ENCODE data around the gene COL23A1.

DNA sequence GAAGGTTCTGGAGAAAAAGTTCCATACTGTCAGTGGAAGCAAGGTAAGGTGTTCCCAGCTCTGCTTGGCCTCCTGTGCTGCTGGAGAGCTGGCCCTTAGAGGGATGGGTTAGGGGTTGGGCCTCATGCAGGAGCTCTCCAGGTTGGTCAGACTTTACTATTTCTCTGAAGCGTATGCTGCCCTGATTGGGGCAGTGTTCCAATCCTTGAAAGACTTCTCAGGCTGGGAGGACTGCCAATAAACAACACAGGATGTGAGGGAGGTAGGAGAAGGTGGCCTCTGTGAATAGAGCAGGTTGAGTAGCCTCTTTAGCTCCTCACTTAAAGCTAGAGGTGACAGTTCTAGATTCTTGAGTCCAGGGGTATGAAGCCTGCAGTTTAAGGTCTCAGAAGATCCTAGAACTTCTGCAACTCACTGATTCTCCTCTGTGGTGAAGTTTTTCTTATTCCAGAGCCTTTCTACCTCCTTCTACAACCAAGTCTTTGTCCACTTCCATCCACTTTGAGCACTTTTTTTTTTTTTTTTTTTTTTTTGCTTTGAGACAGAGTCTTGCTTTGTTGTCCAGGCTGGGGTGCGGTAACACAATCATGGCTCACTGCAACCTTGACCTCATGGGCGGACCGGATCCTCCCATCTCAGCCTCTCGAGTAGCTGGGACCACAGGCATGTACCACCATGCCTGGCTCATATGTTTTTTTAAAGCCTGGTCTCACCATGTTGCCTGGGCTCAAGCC, 382.8 kb downstream of the COL23A1 start:
- TF ChIP-seq, protein P1, sequence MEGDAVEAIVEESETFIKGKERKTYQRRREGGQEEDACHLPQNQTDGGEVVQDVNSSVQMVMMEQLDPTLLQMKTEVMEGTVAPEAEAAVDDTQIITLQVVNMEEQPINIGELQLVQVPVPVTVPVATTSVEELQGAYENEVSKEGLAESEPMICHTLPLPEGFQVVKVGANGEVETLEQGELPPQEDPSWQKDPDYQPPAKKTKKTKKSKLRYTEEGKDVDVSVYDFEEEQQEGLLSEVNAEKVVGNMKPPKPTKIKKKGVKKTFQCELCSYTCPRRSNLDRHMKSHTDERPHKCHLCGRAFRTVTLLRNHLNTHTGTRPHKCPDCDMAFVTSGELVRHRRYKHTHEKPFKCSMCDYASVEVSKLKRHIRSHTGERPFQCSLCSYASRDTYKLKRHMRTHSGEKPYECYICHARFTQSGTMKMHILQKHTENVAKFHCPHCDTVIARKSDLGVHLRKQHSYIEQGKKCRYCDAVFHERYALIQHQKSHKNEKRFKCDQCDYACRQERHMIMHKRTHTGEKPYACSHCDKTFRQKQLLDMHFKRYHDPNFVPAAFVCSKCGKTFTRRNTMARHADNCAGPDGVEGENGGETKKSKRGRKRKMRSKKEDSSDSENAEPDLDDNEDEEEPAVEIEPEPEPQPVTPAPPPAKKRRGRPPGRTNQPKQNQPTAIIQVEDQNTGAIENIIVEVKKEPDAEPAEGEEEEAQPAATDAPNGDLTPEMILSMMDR (conservative IDR thresholded peaks at IDR 0.05; ENCODE audit: low read depth in 2 of 2) = no peak
- no peak for TF ChIP-seq JUNB (IDR thresholded peaks at IDR 0.05; ENCODE audit: unreplicated experiment)
- TF ChIP-seq EZH2 (IDR thresholded peaks at IDR 0.05; ENCODE audit: low read depth, unreplicated experiment) = no peak
- TF ChIP-seq NANOG (IDR thresholded peaks at IDR 0.05; ENCODE audit: borderline replicate concordance) = no peak
- TF ChIP-seq POLR2AphosphoS5 (IDR thresholded peaks at IDR 0.05; ENCODE audit: low read depth) = no peak
- no peak for TF ChIP-seq STAT1 (IDR thresholded peaks at IDR 0.05; ENCODE audit: unreplicated experiment)
- no peak for TF ChIP-seq EZH2phosphoT487 (IDR thresholded peaks at IDR 0.05; ENCODE audit: unreplicated experiment)

All from GM23338 (cell line).